Heart right ventricle (tissue), 16 donors: ENCODE measurements around the gene SH3RF2. TPM values are rescaled to one million over a fixed set of nuclear protein-coding genes. Genes with fewer than 3 reads are reported as not detected.

ENCODE experiments used
- ATAC-seq, 8 donors: fragments of 200-7000 bp; cut with Tn5 transposase; one replicate each; pipeline ENCODE4 v1.9.1; 2020; ENCODE audit warnings: mild to moderate bottlenecking in 8 of 8, moderate library complexity in 8 of 8, moderate number of reproducible peaks in 1 of 8
- DNase-seq, 2 donors: peaks; one replicate each; pipeline ENCODE4 v3.0.0-alpha.2; 2020
- H3K27ac ChIP-seq, 10 donors: fragments of 200-600 bp; sonication (generic) in 2 of 10; one replicate each; pipeline versions ENCODE4 v1.5.0 to v1.8.0; 2020 to 2022; ENCODE audit warnings: mild to moderate bottlenecking in 3 of 10
- H3K27me3 ChIP-seq, 7 donors: fragments of 200-600 bp; one replicate each; pipeline ENCODE4 v1.8.0; 2021 to 2022; ENCODE audit warnings: mild to moderate bottlenecking in 2 of 7
- H3K36me3 ChIP-seq, 9 donors: fragments of 200-600 bp; sonication (generic) in 1 of 9; one replicate each; pipeline versions ENCODE4 v1.5.0 to v1.8.0; 2020 to 2022; ENCODE audit warnings: mild to moderate bottlenecking in 2 of 9
- H3K4me1 ChIP-seq, 9 donors: fragments of 200-600 bp; sonication (generic) in 1 of 9; one replicate each; pipeline versions ENCODE4 v1.5.0 to v1.8.0; 2020 to 2022; ENCODE audit warnings: mild to moderate bottlenecking in 4 of 9
- H3K4me3 ChIP-seq, 10 donors: fragments of 200-600 bp; sonication (generic) in 2 of 10; one replicate each; pipeline versions ENCODE4 v1.5.0 to v1.8.0; 2020 to 2022; ENCODE audit warnings: mild to moderate bottlenecking in 7 of 10, moderate library complexity in 2 of 10
- H3K9me3 ChIP-seq, 11 donors: fragments of 200-600 bp in 10 of 11; sonication (generic) in 2 of 11; one replicate each; pipeline versions ENCODE4 v1.5.0 to v1.8.0; 2013 to 2022; ENCODE audit warnings: mild to moderate bottlenecking in 2 of 11, control low read depth in 1 of 11, moderate library complexity in 1 of 11
- CTCF ChIP-seq, 9 donors: fragments of 200-600 bp; sonication (generic) in 2 of 9; IDR thresholded peaks; one replicate each; pipeline versions ENCODE4 v1.5.0 to v1.8.0; 2021 to 2022; ENCODE audit warnings: antibody characterized with exemption in 9 of 9, mild to moderate bottlenecking in 5 of 9, moderate library complexity in 1 of 9
- WGBS, 2 donors: extraction: QIAGEN DNeasy Blood & Tissue Kit; methylation state at CpG; one replicate each; pipeline ENCODE4 v1.1.7; 2013; ENCODE audit warnings: inconsistent platforms in 1 of 2; 5-methylcytosine and 5-hydroxymethylcytosine counted together
- intact Hi-C, 10 donors: fragments of 100-400 bp; cut with DNase I; formaldehyde crosslinking; loops; one replicate each; pipeline versions ENCODE4 v1.11.1 to v1.14.2; 2022
- polyA plus RNA-seq, 2 donors: library from polyadenylated mRNA; stranded (reverse); fragments of 200-250 nt; gene quantifications; one replicate each; pipeline ENCODE4 v1.2.3, GENCODE V29; 2013
- total RNA-seq, 10 donors: library from RNA; stranded (reverse); fragmentation: NEBNext Ultra II Directional in 3 of 10; extraction: Animal tissue kit (Norgen Biotek cat#: 25700) in 3 of 10; gene quantifications; one replicate each; pipeline versions ENCODE4 v1.2.1 to v1.2.4, GENCODE V29; 2021 to 2023
- donor health status: Arrhythmogenic right ventricular cardiomyopathy.
- donor health status: ischemic (EF 13 %, LVEDD 7.1; RV severe dilation, severe dysfunction).
- donor health status: healthy with polysubstance abuse.
- donor health status: DM: no; HTN: yes; CAD: no.
- donor health status: DM: no; HTN: no; CAD: no.
- donor health status: ischemic (EF 25% LVEDD 6.9; RV normal size, moderate dysfunction).
- donor health status: ischemic (EF 25% LVEDD 5.7; RV mildly dilated, moderate dysfunction).
- donor health status: healthy.
- donor health status: DM: yes; HTN: yes; CAD: no.
- donor health status: Ischemic cardiomyopathy.
- donor health status: ischemic (EF 35%, LVEDD 5.7; RV mildly dilated, moderate dysfunction).
- donor health status: nonischemic (EF 11% LVEDD 7.7; RV severe dilation, severe dysfunction).
- donor health status: DM: yes; HTN: yes; CAD: no.
- donor health status: PGD.
- donor health status: ischemic (EF 29% LVEDD 5.4; RV normal size, mild dysfunction).
- donor health status: nonischemic (EF 23%, LVEDD 6.1; RV moderate dilation, normal function).

Gene SH3RF2
- total and polyA plus RNA-seq, 12 donors, result 32.9 to 887 (median 219) TPM

- H3K4me3 ChIP-seq, result no peak overlapping the region
- peaks cover 0 to 11% (median 0%) of the 10 kb centered on the region in 9 donors for H3K4me1 ChIP-seq
- no peaks in the 10 kb centered on the region for H3K9me3 ChIP-seq
- H3K36me3 ChIP-seq, result no peaks in the 10 kb centered on the region
- intact Hi-C loops, result no loop called here
- ATAC-seq, result no peak
- H3K27me3 ChIP-seq, result no peaks in the 10 kb centered on the region
- no peak overlapping the region for H3K27ac ChIP-seq
- TF ChIP-seq CTCF (IDR thresholded peaks at IDR 0.05), result no peak
- no peak for DNase-seq
- WGBS, 2 donors, result 78 to 81% methylated on average over 7 of the region's 7 CpGs
Measured at GRCh38 chr5:145915970-145916638, 20.3 kb upstream of the SH3RF2 start.

GRCh38 chr5:145917288-145917687 is 19.1 kb upstream of the SH3RF2 start:
- Histone ChIP-seq H3K4me3 (no peak overlapping the region), H3K27me3 (no peaks in the 10 kb centered on the region), H3K27ac (no peak overlapping the region), H3K36me3 (no peaks in the 10 kb centered on the region), H3K9me3 (no peaks in the 10 kb centered on the region), H3K4me1 (peaks cover 0 to 11% (median 0%) of the 10 kb centered on the region in 9 donors)
- TF ChIP-seq CTCF (IDR thresholded peaks at IDR 0.05), result no peak
- ATAC-seq, result peak in 5 of 8 donors; percentile 35 to 74 (median 63)
- no peak for DNase-seq
- intact Hi-C loops, result no loop called here

- no peaks in the 10 kb centered on the region for H3K36me3 ChIP-seq
- WGBS, 2 donors, result 82 to 92% methylated on average over 2 of the region's 2 CpGs
- no peaks in the 10 kb centered on the region for H3K27me3 ChIP-seq
- no peak overlapping the region for H3K27ac ChIP-seq
- no peak overlapping the region for H3K4me3 ChIP-seq
- peaks cover 0 to 11% (median 0%) of the 10 kb centered on the region in 9 donors for H3K4me1 ChIP-seq
- ATAC-seq, result no peak
- no peaks in the 10 kb centered on the region for H3K9me3 ChIP-seq
- DNase-seq, result no peak
- TF ChIP-seq CTCF (IDR thresholded peaks at IDR 0.05), result no peak
- intact Hi-C loops, result no loop called here
Measured at GRCh38 chr5:145918397-145918796, 18.0 kb upstream of the SH3RF2 start.

- DNase-seq (no peak), ATAC-seq (no peak)
- H3K27ac ChIP-seq, result no peak overlapping the region
- no peak overlapping the region for H3K4me3 ChIP-seq
- TF ChIP-seq CTCF (IDR thresholded peaks at IDR 0.05), result no peak
- WGBS, 2 donors, result 80 to 84% methylated on average over 6 of the region's 6 CpGs
- no peaks in the 10 kb centered on the region for H3K36me3 ChIP-seq
- intact Hi-C loops, result no loop called here
- H3K4me1 ChIP-seq, result peaks cover 0 to 11% (median 0%) of the 10 kb centered on the region in 9 donors
- H3K27me3 ChIP-seq, result no peaks in the 10 kb centered on the region
- H3K9me3 ChIP-seq, result no peaks in the 10 kb centered on the region
Measured at GRCh38 chr5:145919413-145919812, 17.0 kb upstream of the SH3RF2 start.
